CD4-positive, alpha-beta T cell (primary cell): ENCODE data around the gene HIPK4. TPM values are rescaled to one million over a fixed set of nuclear protein-coding genes. Genes with fewer than 3 reads are reported as not detected.

Source experiments
- ATAC-seq: fragments of 200-7000 bp; cut with Tn5 transposase; one replicate; pipeline ENCODE4 v1.10.0; 2022; ENCODE audit warnings: mild to moderate bottlenecking; ENCODE audit not compliant: poor library complexity
- CTCF ChIA-PET: fragments of 350-600 bp; sonication (Branson Sonifier 250); formaldehyde crosslinking; loops from one replicate; lab custom pipeline; 2021; ENCODE audit warnings: antibody characterized with exemption, inconsistent platforms; lab: Charles Lee
- POLR2A ChIA-PET: fragments of 350-600 bp; sonication (Branson Sonifier 250); formaldehyde crosslinking; loops from one replicate; lab custom pipeline; 2021; ENCODE audit warnings: antibody characterized with exemption, inconsistent platforms; lab: Charles Lee
- DNase-seq, 14 experiments: peaks; one replicate each; pipeline ENCODE4 v3.0.0-alpha.2; 2013 to 2020; ENCODE audit warnings: mixed read lengths in 2 of 14
- H3K27ac ChIP-seq, 2 donors: one replicate each; pipeline versions ENCODE4 v1.5.1 to v1.7.0; 2013; ENCODE audit warnings: low read length in 2 of 2, low read depth in 1 of 2, mild to moderate bottlenecking in 1 of 2
- H3K27me3 ChIP-seq, 2 experiments: 1 replicate in 1 of 2; 2 replicates in 1 of 2; pipeline versions ENCODE4 v1.6.1 to v1.7.0; 2013; ENCODE audit warnings: low read length in 2 of 2, control low read depth in 1 of 2, mild to moderate bottlenecking in 1 of 2, moderate library complexity in 1 of 2; ENCODE audit not compliant: insufficient read depth in 2 of 2, control insufficient read depth in 1 of 2
- H3K36me3 ChIP-seq: one replicate; pipeline ENCODE4 v1.6.1; 2013; ENCODE audit warnings: low read length, control low read depth; ENCODE audit not compliant: insufficient read depth
- H3K4me1 ChIP-seq: one replicate; pipeline ENCODE4 v1.6.1; 2013; ENCODE audit warnings: low read length, control low read depth; ENCODE audit not compliant: insufficient read depth
- H3K4me3 ChIP-seq: one replicate; pipeline ENCODE4 v1.5.1; 2013; ENCODE audit warnings: mild to moderate bottlenecking, low read length, moderate library complexity
- H3K9me3 ChIP-seq, 2 experiments: 1 replicate in 1 of 2; 2 replicates in 1 of 2; pipeline versions ENCODE4 v1.6.1 to v1.7.0; 2013; ENCODE audit warnings: low read length in 2 of 2, mild to moderate bottlenecking in 2 of 2, control low read depth in 1 of 2, moderate library complexity in 1 of 2; ENCODE audit not compliant: control insufficient read depth in 1 of 2, insufficient read depth in 1 of 2
- H3K27ac Mint-ChIP-seq: one replicate; pipeline ENCODE4 v1.8.0; 2020; ENCODE audit warnings: mixed read lengths
- H3K27me3 Mint-ChIP-seq: one replicate; pipeline ENCODE4 v1.8.0; 2021; ENCODE audit warnings: mixed read lengths
- H3K36me3 Mint-ChIP-seq: one replicate; pipeline ENCODE4 v1.8.0; 2021; ENCODE audit warnings: low read depth, mixed read lengths
- H3K4me1 Mint-ChIP-seq: one replicate; pipeline ENCODE4 v1.8.0; 2021; ENCODE audit warnings: low read depth, mixed read lengths
- H3K4me3 Mint-ChIP-seq: one replicate; pipeline ENCODE4 v1.8.0; 2020; ENCODE audit warnings: mild to moderate bottlenecking, mixed read lengths
- H3K9me3 Mint-ChIP-seq: one replicate; pipeline ENCODE4 v1.8.0; 2020; ENCODE audit warnings: mixed read lengths
- intact Hi-C, 2 experiments: fragments of 100-400 bp; cut with DNase I in 1 of 2; cut with micrococcal nuclease in 1 of 2; formaldehyde crosslinking; loops; one replicate each; pipeline versions ENCODE4 v1.15.1 to v1.9.0; 2023 to 2025; cut with DNase I, micrococcal nuclease
- total RNA-seq, 174 experiments: library from RNA in 2 of 174; stranded (reverse) in 2 of 174; gene quantifications; one replicate each; pipeline ENCODE4 v1.2.3 and lab custom pipeline; 2021 to 2026
- TF ChIP-seq, protein P1 (sequence below): fragments of 200-600 bp; IDR thresholded peaks from one replicate; pipeline ENCODE4 v1.8.0; 2022; ENCODE audit warnings: antibody characterized with exemption, mild to moderate bottlenecking

HIPK4 gene
- total RNA-seq, 2 experiments from 2014 or later, result 0.08 to 0.11 TPM

DNA sequence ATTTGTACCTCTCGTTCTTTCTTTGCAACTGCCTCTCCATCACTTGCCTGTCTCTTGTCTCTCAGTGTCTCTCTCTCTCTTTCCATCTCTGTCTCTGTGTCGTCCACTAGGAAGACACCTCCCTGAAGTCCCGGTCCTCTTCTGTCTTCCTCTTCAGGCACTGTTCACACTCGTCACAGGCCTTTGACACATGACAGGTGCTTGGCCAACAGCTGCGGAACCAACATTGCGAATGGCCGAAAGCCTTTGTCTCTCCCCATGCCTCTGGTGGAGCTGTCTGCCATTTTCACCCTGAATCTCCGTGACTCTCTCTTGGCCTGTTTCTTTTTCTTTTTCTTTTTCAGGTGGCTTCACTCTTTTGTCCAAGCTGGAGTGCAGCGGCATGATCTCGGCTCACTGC is 2.8 kb downstream of the HIPK4 start:
- no peak for ATAC-seq
- TF ChIP-seq, protein P1, sequence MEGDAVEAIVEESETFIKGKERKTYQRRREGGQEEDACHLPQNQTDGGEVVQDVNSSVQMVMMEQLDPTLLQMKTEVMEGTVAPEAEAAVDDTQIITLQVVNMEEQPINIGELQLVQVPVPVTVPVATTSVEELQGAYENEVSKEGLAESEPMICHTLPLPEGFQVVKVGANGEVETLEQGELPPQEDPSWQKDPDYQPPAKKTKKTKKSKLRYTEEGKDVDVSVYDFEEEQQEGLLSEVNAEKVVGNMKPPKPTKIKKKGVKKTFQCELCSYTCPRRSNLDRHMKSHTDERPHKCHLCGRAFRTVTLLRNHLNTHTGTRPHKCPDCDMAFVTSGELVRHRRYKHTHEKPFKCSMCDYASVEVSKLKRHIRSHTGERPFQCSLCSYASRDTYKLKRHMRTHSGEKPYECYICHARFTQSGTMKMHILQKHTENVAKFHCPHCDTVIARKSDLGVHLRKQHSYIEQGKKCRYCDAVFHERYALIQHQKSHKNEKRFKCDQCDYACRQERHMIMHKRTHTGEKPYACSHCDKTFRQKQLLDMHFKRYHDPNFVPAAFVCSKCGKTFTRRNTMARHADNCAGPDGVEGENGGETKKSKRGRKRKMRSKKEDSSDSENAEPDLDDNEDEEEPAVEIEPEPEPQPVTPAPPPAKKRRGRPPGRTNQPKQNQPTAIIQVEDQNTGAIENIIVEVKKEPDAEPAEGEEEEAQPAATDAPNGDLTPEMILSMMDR, result no peak
- intact Hi-C loops, result no loop called here
- no peak overlapping the region for H3K27ac Mint-ChIP-seq
- no peaks in the 10 kb centered on the region for H3K36me3 Mint-ChIP-seq
- Histone ChIP-seq H3K4me1 (no peaks in the 10 kb centered on the region), H3K9me3 (no peaks in the 10 kb centered on the region), H3K36me3 (no peaks in the 10 kb centered on the region), H3K4me3 (no peak overlapping the region), H3K27ac (no peak overlapping the region), H3K27me3 (no peaks in the 10 kb centered on the region)
- H3K4me1 Mint-ChIP-seq, result no peaks in the 10 kb centered on the region
- CTCF ChIA-PET, result no interaction called here
- H3K9me3 Mint-ChIP-seq, result no peaks in the 10 kb centered on the region
- no peak overlapping the region for H3K4me3 Mint-ChIP-seq
- DNase-seq, result no peak
- POLR2A ChIA-PET, result interaction anchor here (0.8 kb wide), 1 partner anchor 21 kb away, joined by 3 read pairs; no protein-coding TSS in a partner anchor
- H3K27me3 Mint-ChIP-seq, result no peaks in the 10 kb centered on the region

DNA sequence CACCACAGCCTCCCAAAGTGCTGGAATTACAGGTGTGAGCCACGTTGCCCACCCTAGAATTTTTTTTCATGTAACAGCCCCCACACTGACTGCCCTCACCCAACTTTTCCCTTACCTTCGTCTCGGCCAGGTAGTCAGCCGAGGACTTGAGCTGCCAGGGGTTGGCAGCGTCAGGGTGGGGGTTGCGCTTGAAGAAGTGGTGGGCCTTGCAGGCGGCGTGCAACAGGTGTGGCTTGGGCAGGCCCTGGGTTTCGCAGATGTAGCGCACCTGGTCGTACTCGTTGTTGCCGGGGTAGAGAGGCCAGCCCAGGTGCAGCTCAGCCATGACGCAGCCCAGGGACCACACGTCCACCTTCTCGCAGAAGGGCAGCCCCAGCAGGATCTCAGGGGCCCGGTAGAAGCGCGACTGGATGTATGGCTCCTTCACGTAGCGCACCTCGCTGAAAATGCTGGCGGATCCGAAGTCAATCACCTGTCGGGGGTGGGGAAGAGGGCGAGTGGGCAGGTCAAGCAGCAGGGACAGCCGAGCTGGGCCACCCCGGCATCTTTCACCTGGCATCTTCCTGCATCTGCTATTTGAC is 6.2 kb downstream of the HIPK4 start:
- H3K4me3 Mint-ChIP-seq, result no peak overlapping the region
- no peak overlapping the region for H3K27ac Mint-ChIP-seq
- CTCF ChIA-PET, result no interaction called here
- POLR2A ChIA-PET, result no interaction called here
- H3K27ac ChIP-seq, result no peak overlapping the region
- H3K36me3 ChIP-seq, result no peaks in the 10 kb centered on the region
- H3K9me3 ChIP-seq, result no peaks in the 10 kb centered on the region
- no peaks in the 10 kb centered on the region for H3K27me3 Mint-ChIP-seq
- no peaks in the 10 kb centered on the region for H3K9me3 Mint-ChIP-seq
- H3K27me3 ChIP-seq, result no peaks in the 10 kb centered on the region
- DNase-seq (no peak), ATAC-seq (no peak)
- no peaks in the 10 kb centered on the region for H3K4me1 ChIP-seq
- H3K36me3 Mint-ChIP-seq, result peaks cover 7% of the 10 kb centered on the region
- intact Hi-C loops, result no loop called here
- no peak overlapping the region for H3K4me3 ChIP-seq
- TF ChIP-seq, protein P1, result no peak
- H3K4me1 Mint-ChIP-seq, result no peaks in the 10 kb centered on the region

DNA sequence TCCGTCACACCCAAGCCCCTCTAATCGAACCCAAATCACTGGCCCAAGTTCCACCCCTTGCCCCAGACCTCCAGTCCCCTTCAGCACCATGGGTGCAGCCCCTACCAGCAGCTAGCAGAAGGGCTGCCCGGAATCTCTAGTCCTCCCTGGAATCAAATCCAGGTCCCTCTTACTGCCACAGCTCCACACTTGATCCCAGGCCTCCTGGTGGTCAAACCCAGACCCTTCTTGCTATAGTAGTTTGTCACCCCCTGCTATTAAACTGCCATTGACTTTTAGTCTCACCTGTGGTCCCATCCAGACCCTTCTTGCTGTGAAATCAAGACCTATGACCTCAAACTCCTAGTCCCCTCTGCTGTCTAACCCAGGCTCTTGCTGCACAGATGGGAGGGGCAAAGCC is 8.7 kb downstream of the HIPK4 start:
- Histone ChIP-seq H3K27ac (no peak overlapping the region), H3K36me3 (peaks cover 6% of the 10 kb centered on the region), H3K9me3 (no peaks in the 10 kb centered on the region), H3K27me3 (no peaks in the 10 kb centered on the region), H3K4me1 (no peaks in the 10 kb centered on the region), H3K4me3 (no peak overlapping the region)
- Mint-ChIP-seq H3K36me3 (peaks cover 10% of the 10 kb centered on the region), H3K4me1 (no peaks in the 10 kb centered on the region), H3K27me3 (no peaks in the 10 kb centered on the region), H3K9me3 (no peaks in the 10 kb centered on the region), H3K27ac (no peak overlapping the region), H3K4me3 (no peak overlapping the region)
- no peak for ATAC-seq
- TF ChIP-seq, protein P1, result no peak
- ChIA-PET CTCF (interaction anchor here (0.6 kb wide), 1 partner anchor 981 kb away, joined by 3 read pairs; no protein-coding TSS in a partner anchor), POLR2A (no interaction called here)
- DNase-seq, result no peak
- intact Hi-C loops, result no loop called here
